ENCODE measurements around the gene CUL1. TPM values are rescaled to one million over a fixed set of nuclear protein-coding genes. Genes with fewer than 3 reads are reported as not detected.

The CUL1 gene
- total and polyA plus RNA-seq, 2 donors (not counting 3 experiments of a cell fraction or from before 2014, with no cell fraction given): 25.7 to 50.2 TPM

GRCh38 chr7:148732862-148733261 is 34.2 kb downstream of the CUL1 start:
- ChIA-PET CTCF (interaction anchor here (0.5 to 0.8 kb wide), 2 partner anchors 41 to 68 kb away, joined by 3 read pairs; no protein-coding TSS in a partner anchor), POLR2A (no interaction called here)
- TF ChIP-seq EZH2 (IDR thresholded peaks at IDR 0.05; ENCODE audit: borderline replicate concordance, low read depth, low read length, severe bottlenecking) (no peak), GATA2 (IDR thresholded peaks at IDR 0.05; ENCODE audit: insufficient read depth, insufficient read length, low read depth, low read length) (no peak), CTCF (IDR thresholded peaks at IDR 0.05; ENCODE audit: extremely low read depth in 1 of 2, insufficient read depth in 1 of 2, low read depth in 1 of 2, low read length in 2 of 2) (no peak), MAX (IDR thresholded peaks at IDR 0.05; ENCODE audit: insufficient read depth, insufficient read length) (no peak), POLR2AphosphoS5 (IDR thresholded peaks at IDR 0.05; ENCODE audit: insufficient read depth, low read depth, low read length) (no peak), FOS (IDR thresholded peaks at IDR 0.05; ENCODE audit: borderline replicate concordance, insufficient read depth, low read length) (no peak), MYC (IDR thresholded peaks at IDR 0.05; ENCODE audit: low read depth, low read length) (no peak)
- DNase-seq (ENCODE audit: low read depth, low spot score) (no peak), FAIRE-seq (no peak)
- Histone ChIP-seq H3K79me2 (ENCODE audit: control insufficient read depth, insufficient read depth, low read length) (peaks cover 80% of the 10 kb centered on the region), H3K9ac (replicated peaks; ENCODE audit: extremely low read depth, insufficient read depth, low read length) (no peak overlapping the region), H3K9me3 (replicated peaks; ENCODE audit: control insufficient read depth, insufficient read depth, low read length) (no peaks in the 10 kb centered on the region), H2AFZ (ENCODE audit: low read depth, low read length) (no peak overlapping the region), H3K4me2 (ENCODE audit: insufficient read depth, low read length) (no peak overlapping the region), H3K4me1 (ENCODE audit: control insufficient read depth, extremely low read depth, insufficient read depth, low read length) (no peaks in the 10 kb centered on the region), H4K20me1 (replicated peaks; ENCODE audit: control insufficient read depth, extremely low read depth, insufficient read depth, low read length) (peaks cover 6% of the 10 kb centered on the region), H3K36me3 (ENCODE audit: control insufficient read depth in 2 of 2, extremely low read depth in 1 of 2, insufficient read depth in 2 of 2, low read length in 2 of 2) (peaks cover 4 to 11% of the 10 kb centered on the region in 2 experiments), H3K9me1 (replicated peaks; ENCODE audit: control insufficient read depth, extremely low read depth, insufficient read depth, low read length) (no peaks in the 10 kb centered on the region), H3K27ac (ENCODE audit: insufficient read depth, low read depth, low read length) (no peak overlapping the region), H3K4me3 (replicated peaks in 1 of 3; ENCODE audit: insufficient read depth in 1 of 3, low read depth in 1 of 3, low read length in 3 of 3) (no peak overlapping the region), H3K27me3 (ENCODE audit: control insufficient read depth in 2 of 2, insufficient read depth in 2 of 2, low read length in 2 of 2) (no peaks in the 10 kb centered on the region)
- BruUV-seq (replicated peaks): no TSS peak
- intact Hi-C loops (cut with micrococcal nuclease) (no loop called here), dilution Hi-C loops (cut with MboI; ENCODE audit: extremely low pct_ligation_motif_present, low sequenced_read_pairs) (no loop called here)
